Measurements from ENCODE around the gene ZNF597.
A peak's percentile ranks its signal among the peaks of the same experiment; 100 is the strongest.

Gene ZNF597

GRCh38 chr16:3444032-3444388 is 706 bp upstream of the ZNF597 start:
- no peak for DNase-seq

GRCh38 chr16:3439637-3440036 is 3.7 kb downstream of the ZNF597 start:
- no peak for DNase-seq

GRCh38 chr16:3434373-3434772 is 8.9 kb downstream of the ZNF597 start:
- no peak for DNase-seq

GRCh38 chr16:3431779-3432219 is 11.5 kb downstream of the ZNF597 start:
- DNase-seq: no peak

- no peak for DNase-seq
These were observed 29.4 kb downstream of the ZNF597 start for GRCh38 chr16:3413730-3414379.

GRCh38 chr16:3408561-3409197 is 34.6 kb downstream of the ZNF597 start:
- no peak for DNase-seq

GRCh38 chr16:3401719-3402397 is 41.4 kb downstream of the ZNF597 start:
- DNase-seq: no peak

- DNase-seq: peak; percentile 63
These were observed 42.3 kb downstream of the ZNF597 start, which contains the start of the genes ZNF174 and ZSCAN32 for GRCh38 chr16:3400779-3401688. Gene ZNF174 (plus strand): TSS chr16:3401215. CDS start chr16:3402005, 790 bp downstream. Gene ZSCAN32 (minus strand): TSS chr16:3401004. CDS start chr16:3397557, 3,447 bp downstream.

GRCh38 chr16:3400446-3400778 is 42.9 kb downstream of the ZNF597 start:
- no peak for DNase-seq

GRCh38 chr16:3389663-3390338 is 53.5 kb downstream of the ZNF597 start:
- no peak for DNase-seq

GRCh38 chr16:3388325-3388724 is 55.0 kb downstream of the ZNF597 start:
- DNase-seq: no peak

- DNase-seq: no peak
These were observed 60.3 kb downstream of the ZNF597 start for GRCh38 chr16:3383045-3383448.

Data from NCI-H1048 (cell line).